Measurements from ENCODE around the gene TUBA3E.

DNA sequence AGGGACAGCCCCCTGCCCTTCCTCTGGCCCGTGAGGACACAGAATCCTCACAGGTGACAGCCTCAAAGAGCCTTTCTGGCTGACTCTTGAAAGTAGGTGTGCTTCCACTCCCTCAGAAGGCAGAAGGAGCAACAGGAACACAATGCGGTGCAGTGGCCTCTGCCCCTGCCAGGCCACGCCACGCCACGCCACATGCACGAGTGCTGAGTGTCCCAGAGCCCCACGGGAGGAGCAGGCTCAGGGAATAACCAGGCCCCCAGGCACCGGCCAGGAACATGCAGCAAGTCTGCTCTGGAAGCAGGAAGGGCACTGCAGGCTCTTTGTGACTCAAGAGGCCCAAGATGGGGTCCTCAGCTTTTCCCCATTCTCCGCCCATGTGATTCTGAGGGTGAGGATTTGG is 35.3 kb downstream of the TUBA3E start:
- TF ChIP-seq, protein P1, sequence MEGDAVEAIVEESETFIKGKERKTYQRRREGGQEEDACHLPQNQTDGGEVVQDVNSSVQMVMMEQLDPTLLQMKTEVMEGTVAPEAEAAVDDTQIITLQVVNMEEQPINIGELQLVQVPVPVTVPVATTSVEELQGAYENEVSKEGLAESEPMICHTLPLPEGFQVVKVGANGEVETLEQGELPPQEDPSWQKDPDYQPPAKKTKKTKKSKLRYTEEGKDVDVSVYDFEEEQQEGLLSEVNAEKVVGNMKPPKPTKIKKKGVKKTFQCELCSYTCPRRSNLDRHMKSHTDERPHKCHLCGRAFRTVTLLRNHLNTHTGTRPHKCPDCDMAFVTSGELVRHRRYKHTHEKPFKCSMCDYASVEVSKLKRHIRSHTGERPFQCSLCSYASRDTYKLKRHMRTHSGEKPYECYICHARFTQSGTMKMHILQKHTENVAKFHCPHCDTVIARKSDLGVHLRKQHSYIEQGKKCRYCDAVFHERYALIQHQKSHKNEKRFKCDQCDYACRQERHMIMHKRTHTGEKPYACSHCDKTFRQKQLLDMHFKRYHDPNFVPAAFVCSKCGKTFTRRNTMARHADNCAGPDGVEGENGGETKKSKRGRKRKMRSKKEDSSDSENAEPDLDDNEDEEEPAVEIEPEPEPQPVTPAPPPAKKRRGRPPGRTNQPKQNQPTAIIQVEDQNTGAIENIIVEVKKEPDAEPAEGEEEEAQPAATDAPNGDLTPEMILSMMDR (conservative IDR thresholded peaks at IDR 0.05 in 1 of 2, IDR thresholded peaks at IDR 0.05 in 1 of 2; ENCODE audit: low read depth in 1 of 2, low read length in 2 of 2), result no peak
- TF ChIP-seq EZH2 (IDR thresholded peaks at IDR 0.05; ENCODE audit: low read length, missing control alignments), result no peak

Measured in fibroblast of lung (primary cell).